ENCODE results near the gene OR9Q1. TPM values are rescaled to one million over a fixed set of nuclear protein-coding genes. Genes with fewer than 3 reads are reported as not detected.

The OR9Q1 gene
- total and polyA plus RNA-seq, 2 of the 13 experiments (the other 11 are each of a cell fraction or from before 2014, with no cell fraction given) = not detected

- CTCF ChIA-PET (ENCODE audit: low intra/inter-chr PET ratio, low total read pairs) = no interaction called here
- 0 out of 2 replicates have a peak overlapping the region, but pooled peaks have one; percentile 5 for H3K9ac ChIP-seq (ENCODE audit: insufficient read depth, low read depth, low read length)
- peaks cover 55% of the 10 kb centered on the region for H3K4me1 ChIP-seq (ENCODE audit: insufficient read depth, low read length)
- intact Hi-C loops (cut with micrococcal nuclease; ENCODE audit: unreplicated experiment) = no loop called here
- DNase-seq (ENCODE audit: low spot score) (no peak), ATAC-seq (peak; percentile 47; the same call in 1 of the 3 replicates), FAIRE-seq (no peak)
- POLR2A ChIA-PET = interaction anchor here (1.7 kb wide), 1 partner anchor 33 kb away, joined by 3 read pairs; no protein-coding TSS in a partner anchor
- no peaks in the 10 kb centered on the region; the same call in 1 of the 2 replicates for H3K9me3 ChIP-seq (ENCODE audit: low read length)
- in situ Hi-C loops (cut with HindIII; ENCODE audit: extremely low pct_ligation_motif_present, low pct_unique_long_range_greater_than_20kb) = no loop called here
- H2AFZ ChIP-seq (ENCODE audit: low read length) = no peak overlapping the region
- BruUV-seq (replicated peaks) = no TSS peak
- H3K27ac ChIP-seq (ENCODE audit: extremely low read length, insufficient read depth, low read length) = no peak overlapping the region
- peak overlapping the region; percentile 50 for H3K4me2 ChIP-seq (ENCODE audit: low read depth, low read length)
- H3K79me2 ChIP-seq (ENCODE audit: insufficient read depth, low read length) = no peaks in the 10 kb centered on the region
- peaks cover 0 to 2% of the 10 kb centered on the region in 2 experiments; a peak in 1 of 5 replicates for H3K27me3 ChIP-seq (ENCODE audit: control insufficient read depth in 1 of 2, insufficient read depth in 2 of 2, low read length in 2 of 2)
- H3K36me3 ChIP-seq (replicated peaks in 1 of 2; ENCODE audit: control insufficient read depth in 1 of 2, insufficient read depth in 2 of 2, low read length in 2 of 2) = no peaks in the 10 kb centered on the region
- 26% methylated on average over 4 of the region's 6 CpGs for WGBS (ENCODE audit: low lambda C conversion rate)
- no peaks in the 10 kb centered on the region for H4K20me1 ChIP-seq (ENCODE audit: insufficient read depth, low read length)
- 0 out of 6 replicates have a peak overlapping the region, but pooled peaks of 1 of the 3 experiments have one; percentile 13 for H3K4me3 ChIP-seq (replicated peaks in 1 of 3; ENCODE audit: insufficient read depth in 1 of 3, low read depth in 2 of 3, low read length in 3 of 3)
- no peak for TF ChIP-seq ZBTB42 (CRISPR knock-in tag; IDR thresholded peaks at IDR 0.05)
- no peak for TF ChIP-seq ESRRA (CRISPR knock-in tag; IDR thresholded peaks at IDR 0.05; ENCODE audit: low read depth)
- 0 out of 2 replicates have a peak, but pooled peaks have one; percentile 20 for TF ChIP-seq RXRB (CRISPR knock-in tag; IDR thresholded peaks at IDR 0.05; ENCODE audit: borderline replicate concordance)
- no peak for TF ChIP-seq ZFP91 (CRISPR knock-in tag; IDR thresholded peaks at IDR 0.05; ENCODE audit: borderline replicate concordance)
- TF ChIP-seq ZNF281 (CRISPR knock-in tag; IDR thresholded peaks at IDR 0.05; ENCODE audit: borderline replicate concordance) = no peak
- no peak for TF ChIP-seq ZBTB33 (CRISPR knock-in tag; IDR thresholded peaks at IDR 0.05)
- no peak for TF ChIP-seq MAFF (IDR thresholded peaks at IDR 0.05; ENCODE audit: low read depth, low read length)
- TF ChIP-seq NFIC (IDR thresholded peaks at IDR 0.05; ENCODE audit: low read length) = 0 out of 2 replicates have a peak, but pooled peaks have one; percentile 20
- TF ChIP-seq SALL1 (CRISPR knock-in tag; IDR thresholded peaks at IDR 0.05) = no peak
- TF ChIP-seq U2AF1 (optimal IDR thresholded peaks at IDR 0.05; ENCODE audit: low read depth, low read length) = no peak
- TF ChIP-seq ZNF772 (CRISPR knock-in tag; IDR thresholded peaks at IDR 0.05) = no peak
- TF ChIP-seq JARID2 (CRISPR knock-in tag; IDR thresholded peaks at IDR 0.05; ENCODE audit: insufficient replicate concordance) = no peak
- TF ChIP-seq ZNF317 (CRISPR knock-in tag; IDR thresholded peaks at IDR 0.05) = peak; percentile 94
- peak; percentile 36; the same call in 1 of the 2 replicates for TF ChIP-seq MED1 (CRISPR knock-in tag; IDR thresholded peaks at IDR 0.05)
- TF ChIP-seq PPARG (CRISPR knock-in tag; conservative IDR thresholded peaks at IDR 0.05) = peak; percentile 69; the same call in 1 of the 2 replicates
- no peak for TF ChIP-seq ZBTB1 (CRISPR knock-in tag; IDR thresholded peaks at IDR 0.05; ENCODE audit: borderline replicate concordance)
Observed at GRCh38 chr11:58028687-58029411, 5.2 kb downstream of the OR9Q1 start.
